Natural killer cell treated with Interleukin-12 subunit alpha and Interleukin-12 subunit beta and Interleukin-15 and Interleukin-18, amount 100 ng/mL, for 72 hours (primary cell): ENCODE results near the gene CHIC2. TPM values are rescaled to one million over a fixed set of nuclear protein-coding genes. Genes with fewer than 3 reads are reported as not detected.

Source experiments
- ATAC-seq, 2 donors: fragments of 150-1000 bp; cut with Tn5 transposase in 1 of 2; sonication (Bioruptor Pico), chemical (Tn5 transposase) in 1 of 2; 2 replicates each; pipeline ENCODE4 v1.10.0; 2021
- DNase-seq: peaks from one replicate; pipeline ENCODE4 v3.0.0; 2022; ENCODE audit warnings: low spot score
- H3K27ac Mint-ChIP-seq, 2 donors: 1 replicate in 1 of 2; 2 replicates in 1 of 2; pipeline ENCODE4 v1.8.0; 2022; ENCODE audit warnings: mixed read lengths in 2 of 2, mild to moderate bottlenecking in 1 of 2, moderate library complexity in 1 of 2
- H3K27me3 Mint-ChIP-seq, 2 donors: 1 replicate in 1 of 2; 2 replicates in 1 of 2; pipeline ENCODE4 v1.8.0; 2022; ENCODE audit warnings: mixed read lengths in 2 of 2
- H3K36me3 Mint-ChIP-seq: one replicate; pipeline ENCODE4 v1.8.0; 2022; ENCODE audit warnings: mixed read lengths
- H3K4me1 Mint-ChIP-seq, 2 donors: 1 replicate in 1 of 2; 2 replicates in 1 of 2; pipeline ENCODE4 v1.8.0; 2022; ENCODE audit warnings: low read depth in 2 of 2, mixed read lengths in 2 of 2, mild to moderate bottlenecking in 1 of 2
- H3K4me3 Mint-ChIP-seq: one replicate; pipeline ENCODE4 v1.8.0; 2022; ENCODE audit warnings: mixed read lengths
- H3K9me3 Mint-ChIP-seq: 2 replicates; pipeline ENCODE4 v1.8.0; 2022; ENCODE audit warnings: mixed read lengths
- total RNA-seq, 2 donors: library from RNA; stranded (reverse); gene quantifications; one replicate each; pipeline ENCODE4 v1.2.3, GENCODE V29; 2022

CHIC2 gene
- total RNA-seq, 2 donors from 2014 or later = 15.2 to 31.3 TPM

GRCh38 chr4:54089875-54090274 is 25.5 kb upstream of the CHIC2 start:
- no peak for DNase-seq
- peaks cover 4% of the 10 kb centered on the region for H3K9me3 Mint-ChIP-seq
- H3K27me3 Mint-ChIP-seq = peaks cover 35 to 59% of the 10 kb centered on the region in 2 donors
- no peaks in the 10 kb centered on the region for H3K36me3 Mint-ChIP-seq
- ATAC-seq = no peak
- no peak overlapping the region for H3K27ac Mint-ChIP-seq
- peaks cover 16 to 20% of the 10 kb centered on the region in 2 donors for H3K4me1 Mint-ChIP-seq
- no peak overlapping the region for H3K4me3 Mint-ChIP-seq

DNA sequence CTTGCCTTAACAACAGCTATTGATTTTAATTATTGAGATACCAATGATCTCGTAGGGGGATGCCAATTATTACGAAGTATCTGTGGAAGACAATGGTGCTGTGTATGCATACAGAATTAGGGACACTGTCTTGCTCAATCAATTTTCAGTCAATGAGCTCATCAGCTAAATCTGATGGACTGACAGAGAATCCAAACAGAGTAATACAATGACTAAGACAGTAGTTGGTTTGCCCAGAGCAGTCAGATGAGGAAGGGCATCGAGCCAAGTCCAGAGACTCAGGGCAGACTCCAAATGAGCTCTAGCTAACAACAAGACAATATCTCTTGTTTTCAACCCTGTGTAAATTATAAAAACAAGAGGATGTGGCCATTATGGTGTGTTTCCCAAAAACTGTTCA is 20.9 kb upstream of the CHIC2 start:
- peaks cover 13 to 40% of the 10 kb centered on the region in 2 donors for H3K27me3 Mint-ChIP-seq
- H3K36me3 Mint-ChIP-seq = no peaks in the 10 kb centered on the region
- ATAC-seq (no peak), DNase-seq (no peak)
- no peaks in the 10 kb centered on the region for H3K9me3 Mint-ChIP-seq
- H3K4me1 Mint-ChIP-seq = no peaks in the 10 kb centered on the region
- H3K27ac Mint-ChIP-seq = no peak overlapping the region
- no peak overlapping the region for H3K4me3 Mint-ChIP-seq

- Mint-ChIP-seq H3K4me1 (no peaks in the 10 kb centered on the region), H3K27ac (no peak overlapping the region), H3K4me3 (no peak overlapping the region), H3K27me3 (peaks cover 8 to 44% of the 10 kb centered on the region in 2 donors), H3K9me3 (no peaks in the 10 kb centered on the region), H3K36me3 (no peaks in the 10 kb centered on the region)
- DNase-seq = no peak
- no peak for ATAC-seq
These were observed 17.8 kb upstream of the CHIC2 start for GRCh38 chr4:54082168-54082567.

GRCh38 chr4:54077812-54078211 is 13.4 kb upstream of the CHIC2 start:
- no peak overlapping the region for H3K27ac Mint-ChIP-seq
- H3K4me3 Mint-ChIP-seq = no peak overlapping the region
- no peaks in the 10 kb centered on the region for H3K36me3 Mint-ChIP-seq
- no peak for DNase-seq
- no peaks in the 10 kb centered on the region for H3K9me3 Mint-ChIP-seq
- no peaks in the 10 kb centered on the region for H3K4me1 Mint-ChIP-seq
- H3K27me3 Mint-ChIP-seq = peaks cover 3 to 34% of the 10 kb centered on the region in 2 donors
- no peak for ATAC-seq

- Mint-ChIP-seq H3K27ac (no peak overlapping the region), H3K4me1 (no peaks in the 10 kb centered on the region), H3K27me3 (peaks cover 8 to 31% of the 10 kb centered on the region in 2 donors), H3K9me3 (no peaks in the 10 kb centered on the region), H3K36me3 (no peaks in the 10 kb centered on the region), H3K4me3 (no peak overlapping the region)
- DNase-seq (no peak), ATAC-seq (no peak)
These were observed 12.3 kb upstream of the CHIC2 start for GRCh38 chr4:54076673-54077072.

GRCh38 chr4:54074381-54074780 is 10.0 kb upstream of the CHIC2 start:
- Mint-ChIP-seq H3K4me3 (no peak overlapping the region), H3K27me3 (peaks cover 9 to 18% of the 10 kb centered on the region in 2 donors), H3K27ac (no peak overlapping the region), H3K9me3 (no peaks in the 10 kb centered on the region), H3K36me3 (no peaks in the 10 kb centered on the region), H3K4me1 (peaks cover 0 to 2% of the 10 kb centered on the region in 2 donors)
- ATAC-seq (no peak), DNase-seq (no peak)

DNA sequence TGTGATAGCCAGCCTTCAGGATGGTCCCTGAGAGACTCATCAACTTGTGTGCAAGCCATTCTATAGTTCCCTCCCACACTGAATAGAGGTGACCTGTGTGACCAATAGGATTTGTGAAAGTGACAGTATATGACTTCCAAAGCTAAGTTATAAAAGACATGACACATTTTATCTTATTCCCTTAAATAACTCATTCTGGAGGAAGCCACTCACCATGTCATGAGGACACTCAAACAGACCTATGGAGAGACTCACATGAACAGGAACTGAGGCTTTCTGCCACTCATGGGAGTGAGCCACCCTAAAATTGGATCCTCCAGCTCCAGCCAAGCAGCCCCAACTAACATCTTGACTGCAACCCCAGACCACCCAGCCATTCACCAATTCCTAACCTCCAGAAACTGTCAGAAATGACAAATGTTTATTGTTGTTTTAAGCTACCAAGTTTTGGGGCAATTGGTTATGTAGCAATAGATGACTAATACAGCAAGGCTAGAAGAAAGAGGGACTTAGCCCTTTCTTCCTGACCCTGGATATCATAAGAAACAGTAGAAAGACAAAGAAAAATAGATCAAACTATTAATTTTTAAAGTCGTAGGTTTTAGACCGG is 9.0 kb upstream of the CHIC2 start:
- Mint-ChIP-seq H3K27ac (no peak overlapping the region), H3K4me1 (peaks cover 0 to 2% of the 10 kb centered on the region in 2 donors), H3K27me3 (peaks cover 9 to 18% of the 10 kb centered on the region in 2 donors), H3K9me3 (no peaks in the 10 kb centered on the region), H3K4me3 (no peak overlapping the region), H3K36me3 (no peaks in the 10 kb centered on the region)
- DNase-seq (no peak), ATAC-seq (no peak)

DNA sequence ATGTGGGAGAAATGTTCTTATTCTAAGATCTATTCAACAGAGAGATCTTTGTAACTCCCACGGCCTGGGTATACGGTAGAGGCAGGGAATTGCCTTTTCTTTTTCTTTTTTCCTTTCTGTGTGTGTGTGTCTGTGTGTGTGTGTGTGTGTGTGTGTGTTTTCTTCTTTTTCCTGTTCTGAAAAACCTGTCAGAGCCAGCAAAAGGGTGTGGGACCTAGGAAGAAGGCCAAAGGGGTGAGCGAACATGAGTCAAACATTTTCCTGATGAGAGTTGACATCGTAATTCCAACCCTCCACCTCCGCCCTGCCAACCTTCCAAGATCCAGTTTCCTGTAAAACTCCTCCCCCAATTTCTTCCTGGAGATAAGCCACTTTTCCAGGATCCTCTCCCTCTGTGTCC is 2.8 kb upstream of the CHIC2 start:
- H3K27me3 Mint-ChIP-seq = peaks cover 0 to 4% of the 10 kb centered on the region in 2 donors
- peaks cover 17 to 22% of the 10 kb centered on the region in 2 donors for H3K4me1 Mint-ChIP-seq
- no peaks in the 10 kb centered on the region for H3K9me3 Mint-ChIP-seq
- ATAC-seq (no peak), DNase-seq (no peak)
- no peaks in the 10 kb centered on the region for H3K36me3 Mint-ChIP-seq
- no peak overlapping the region for H3K4me3 Mint-ChIP-seq
- no peak overlapping the region for H3K27ac Mint-ChIP-seq

GRCh38 chr4:54066718-54067129 is 2.3 kb upstream of the CHIC2 start:
- Mint-ChIP-seq H3K9me3 (no peaks in the 10 kb centered on the region), H3K27me3 (peaks cover 0 to 4% of the 10 kb centered on the region in 2 donors), H3K4me1 (peaks cover 18 to 27% of the 10 kb centered on the region in 2 donors), H3K27ac (no peak overlapping the region), H3K36me3 (no peaks in the 10 kb centered on the region), H3K4me3 (no peak overlapping the region)
- DNase-seq (no peak), ATAC-seq (no peak)

- H3K4me1 Mint-ChIP-seq = peaks cover 24 to 34% of the 10 kb centered on the region in 2 donors
- no peaks in the 10 kb centered on the region for H3K9me3 Mint-ChIP-seq
- no peak overlapping the region for H3K4me3 Mint-ChIP-seq
- DNase-seq = no peak
- H3K27ac Mint-ChIP-seq = peak overlapping the region; percentile 96 to 99
- no peaks in the 10 kb centered on the region for H3K36me3 Mint-ChIP-seq
- H3K27me3 Mint-ChIP-seq = peaks cover 0 to 4% of the 10 kb centered on the region in 2 donors
- no peak for ATAC-seq
These were observed 1.6 kb upstream of the CHIC2 start for GRCh38 chr4:54066088-54066415.

DNA sequence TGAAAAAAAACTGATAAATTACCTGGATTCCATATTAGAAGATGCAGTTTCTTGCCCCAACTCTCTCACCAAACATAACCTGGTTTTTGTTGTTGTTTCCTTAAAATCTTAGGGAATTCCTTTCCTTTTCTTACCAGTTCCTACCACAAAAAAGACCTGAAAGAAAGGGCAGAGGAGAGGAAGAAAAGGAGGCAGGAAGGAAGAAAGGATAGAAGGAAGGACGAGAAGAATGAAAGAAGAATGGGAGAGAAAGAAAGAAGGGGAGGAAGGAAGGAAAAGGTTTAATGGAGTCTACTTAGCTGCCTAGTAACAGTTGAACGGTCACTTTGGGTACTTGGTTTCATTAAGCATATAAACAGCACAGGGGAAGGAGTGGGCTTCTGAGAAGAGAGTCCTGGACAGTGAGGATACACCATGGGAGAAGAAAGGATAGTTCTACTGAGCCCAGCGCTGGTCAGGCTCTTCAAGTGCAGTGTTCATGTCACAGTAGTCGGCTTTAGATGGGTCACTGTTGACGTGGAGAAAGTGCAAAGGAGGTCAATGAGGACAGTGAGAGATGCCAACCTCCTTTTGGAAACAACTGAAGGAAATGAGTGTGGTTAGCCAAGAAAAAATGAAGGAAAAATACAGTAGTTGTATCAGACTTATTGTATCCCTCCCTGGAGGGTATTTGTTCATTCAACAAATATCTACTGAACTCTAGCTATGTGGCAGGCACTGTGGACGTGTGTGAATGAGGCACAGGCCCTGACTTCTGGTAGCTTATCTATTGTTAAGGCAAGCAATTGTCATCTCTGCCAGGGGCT is 1.1 kb upstream of the CHIC2 start:
- no peak for ATAC-seq
- H3K36me3 Mint-ChIP-seq = no peaks in the 10 kb centered on the region
- H3K27me3 Mint-ChIP-seq = peaks cover 0 to 4% of the 10 kb centered on the region in 2 donors
- H3K9me3 Mint-ChIP-seq = no peaks in the 10 kb centered on the region
- peaks cover 24 to 36% of the 10 kb centered on the region in 2 donors for H3K4me1 Mint-ChIP-seq
- H3K27ac Mint-ChIP-seq = peak overlapping the region; percentile 96 to 99
- peak overlapping the region; percentile 90 for H3K4me3 Mint-ChIP-seq
- DNase-seq = no peak

DNA sequence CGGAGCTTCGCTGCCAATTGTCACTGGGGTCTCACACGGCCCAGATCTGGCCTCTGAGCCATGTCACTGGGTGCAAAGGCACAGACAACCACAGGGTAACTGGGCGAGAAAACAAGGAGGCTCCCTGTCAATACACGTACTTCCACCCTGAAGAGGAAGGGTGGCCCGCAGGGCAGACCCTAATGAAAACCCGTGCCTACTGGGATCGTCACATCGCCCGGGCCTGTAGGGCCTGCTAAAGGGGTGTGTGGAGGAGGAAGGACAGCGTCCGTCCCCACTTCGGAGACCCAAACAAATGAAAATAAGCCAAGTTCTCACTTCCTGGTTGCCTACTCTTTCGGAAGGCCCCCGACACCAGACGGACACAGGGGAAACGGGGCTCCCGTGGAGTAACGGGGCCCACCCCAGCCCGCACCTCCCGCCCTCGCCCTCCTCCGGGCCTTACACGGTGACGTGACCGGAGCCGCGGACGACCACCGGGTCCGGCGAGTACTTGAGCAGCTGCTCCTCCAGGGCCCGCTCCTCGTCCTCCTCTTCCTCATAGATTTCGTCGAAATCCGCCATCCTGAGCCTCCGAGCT is 578 bp downstream of the CHIC2 start:
- Mint-ChIP-seq H3K36me3 (peaks cover 4% of the 10 kb centered on the region), H3K27ac (peak overlapping the region; percentile 96 to 99), H3K4me3 (peak overlapping the region; percentile 90), H3K4me1 (peaks cover 29 to 46% of the 10 kb centered on the region in 2 donors), H3K27me3 (no peaks in the 10 kb centered on the region), H3K9me3 (no peaks in the 10 kb centered on the region)
- ATAC-seq = peak; percentile 42 to 57
- DNase-seq = no peak

GRCh38 chr4:54063229-54063628 is 1.2 kb downstream of the CHIC2 start:
- H3K4me3 Mint-ChIP-seq = peak overlapping the region; percentile 90
- DNase-seq (no peak), ATAC-seq (no peak)
- H3K27me3 Mint-ChIP-seq = no peaks in the 10 kb centered on the region
- H3K27ac Mint-ChIP-seq = peak overlapping the region; percentile 96 to 99
- H3K9me3 Mint-ChIP-seq = no peaks in the 10 kb centered on the region
- peaks cover 4% of the 10 kb centered on the region for H3K36me3 Mint-ChIP-seq
- peaks cover 32 to 52% of the 10 kb centered on the region in 2 donors for H3K4me1 Mint-ChIP-seq

DNA sequence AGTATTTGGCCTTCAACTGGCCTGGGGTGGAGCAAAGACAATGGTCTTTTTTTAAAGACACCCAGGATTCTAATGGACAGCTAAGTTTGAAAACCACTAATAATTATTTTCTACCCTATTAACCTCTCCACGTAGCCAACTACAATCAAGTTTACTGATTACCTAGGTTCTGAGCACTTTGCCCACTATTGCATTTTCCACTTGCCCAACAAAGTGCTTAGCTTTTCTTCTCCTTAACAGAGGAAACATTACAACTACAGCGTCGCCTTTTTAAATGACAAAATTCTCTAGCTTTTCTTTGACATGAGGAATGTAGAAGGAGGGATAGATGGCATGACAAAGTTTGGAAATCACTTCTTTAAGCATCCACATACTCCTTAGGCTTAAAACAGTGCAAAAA is 2.0 kb downstream of the CHIC2 start:
- DNase-seq (no peak), ATAC-seq (no peak)
- H3K9me3 Mint-ChIP-seq = no peaks in the 10 kb centered on the region
- H3K27ac Mint-ChIP-seq = peak overlapping the region; percentile 96 to 99
- peaks cover 40 to 61% of the 10 kb centered on the region in 2 donors for H3K4me1 Mint-ChIP-seq
- H3K36me3 Mint-ChIP-seq = peaks cover 4% of the 10 kb centered on the region
- peak overlapping the region; percentile 90 for H3K4me3 Mint-ChIP-seq
- H3K27me3 Mint-ChIP-seq = no peaks in the 10 kb centered on the region
